ENCODE results near the gene KIAA1217.

The KIAA1217 gene

GRCh38 chr10:24215196-24215595, 6.3 kb downstream of the KIAA1217 start:
- peaks cover 9% of the 10 kb centered on the region for H3K4me1 ChIP-seq (ENCODE audit: insufficient read depth, low read length)
- H3K4me3 ChIP-seq (ENCODE audit: low read depth in 1 of 2, low read length in 2 of 2), result no peak overlapping the region
- no peaks in the 10 kb centered on the region for H4K20me1 ChIP-seq (ENCODE audit: insufficient read depth, low read length)
- no peak overlapping the region for H2AFZ ChIP-seq (ENCODE audit: low read depth, low read length)
- H3K36me3 ChIP-seq (ENCODE audit: insufficient read depth, low read length), result no peaks in the 10 kb centered on the region; the same call in 1 of the 2 replicates
- no peak overlapping the region for H3K4me2 ChIP-seq (ENCODE audit: insufficient read depth, low read length)
- TF ChIP-seq, protein P1, sequence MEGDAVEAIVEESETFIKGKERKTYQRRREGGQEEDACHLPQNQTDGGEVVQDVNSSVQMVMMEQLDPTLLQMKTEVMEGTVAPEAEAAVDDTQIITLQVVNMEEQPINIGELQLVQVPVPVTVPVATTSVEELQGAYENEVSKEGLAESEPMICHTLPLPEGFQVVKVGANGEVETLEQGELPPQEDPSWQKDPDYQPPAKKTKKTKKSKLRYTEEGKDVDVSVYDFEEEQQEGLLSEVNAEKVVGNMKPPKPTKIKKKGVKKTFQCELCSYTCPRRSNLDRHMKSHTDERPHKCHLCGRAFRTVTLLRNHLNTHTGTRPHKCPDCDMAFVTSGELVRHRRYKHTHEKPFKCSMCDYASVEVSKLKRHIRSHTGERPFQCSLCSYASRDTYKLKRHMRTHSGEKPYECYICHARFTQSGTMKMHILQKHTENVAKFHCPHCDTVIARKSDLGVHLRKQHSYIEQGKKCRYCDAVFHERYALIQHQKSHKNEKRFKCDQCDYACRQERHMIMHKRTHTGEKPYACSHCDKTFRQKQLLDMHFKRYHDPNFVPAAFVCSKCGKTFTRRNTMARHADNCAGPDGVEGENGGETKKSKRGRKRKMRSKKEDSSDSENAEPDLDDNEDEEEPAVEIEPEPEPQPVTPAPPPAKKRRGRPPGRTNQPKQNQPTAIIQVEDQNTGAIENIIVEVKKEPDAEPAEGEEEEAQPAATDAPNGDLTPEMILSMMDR (IDR thresholded peaks at IDR 0.05; ENCODE audit: borderline replicate concordance, extremely low read depth, low read length, poor library complexity, severe bottlenecking), result no peak
- no peaks in the 10 kb centered on the region for H3K9me3 ChIP-seq (ENCODE audit: insufficient read depth, low read length, severe bottlenecking)
- peaks cover 4% of the 10 kb centered on the region for H3K79me2 ChIP-seq (ENCODE audit: insufficient read depth, low read length)
- ATAC-seq (ENCODE audit: insufficient read depth, low read depth) (no peak), DNase-seq (no peak)
- no peaks in the 10 kb centered on the region for H3K27me3 ChIP-seq (ENCODE audit: insufficient read depth, low read length, poor library complexity)
- no peak overlapping the region for H3K9ac ChIP-seq (ENCODE audit: low read depth, low read length)
- no peak overlapping the region for H3K27ac ChIP-seq (ENCODE audit: low read length)

DNA sequence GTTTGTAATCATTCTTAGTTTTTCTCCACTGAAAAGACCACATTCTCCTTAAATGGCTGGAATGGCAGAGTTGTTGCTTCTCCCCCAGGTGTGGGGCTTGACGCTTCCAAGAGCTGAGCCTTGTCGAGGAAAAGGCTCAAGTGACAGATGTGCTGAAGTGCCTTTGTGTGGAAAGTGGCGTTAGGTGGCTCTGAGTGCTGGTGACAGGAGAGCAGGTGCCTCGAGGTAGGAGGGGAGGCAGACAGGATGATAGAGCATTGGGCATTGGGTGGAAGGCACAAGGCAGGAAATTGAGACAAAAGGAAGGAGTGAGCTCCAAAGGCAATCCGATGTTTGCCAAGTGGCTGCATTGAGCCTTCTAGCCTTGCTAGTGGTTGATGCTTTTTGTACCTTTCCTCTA, 6.7 kb downstream of the KIAA1217 start:
- Histone ChIP-seq H2AFZ (ENCODE audit: low read depth, low read length) (no peak overlapping the region), H3K4me3 (ENCODE audit: low read depth in 1 of 2, low read length in 2 of 2) (no peak overlapping the region), H3K36me3 (ENCODE audit: insufficient read depth, low read length) (no peaks in the 10 kb centered on the region; the same call in 1 of the 2 replicates), H3K79me2 (ENCODE audit: insufficient read depth, low read length) (peaks cover 2% of the 10 kb centered on the region), H3K9me3 (ENCODE audit: insufficient read depth, low read length, severe bottlenecking) (no peaks in the 10 kb centered on the region), H3K9ac (ENCODE audit: low read depth, low read length) (no peak overlapping the region), H3K27ac (ENCODE audit: low read length) (no peak overlapping the region), H3K4me2 (ENCODE audit: insufficient read depth, low read length) (no peak overlapping the region), H3K4me1 (ENCODE audit: insufficient read depth, low read length) (peaks cover 5% of the 10 kb centered on the region), H4K20me1 (ENCODE audit: insufficient read depth, low read length) (no peaks in the 10 kb centered on the region), H3K27me3 (ENCODE audit: insufficient read depth, low read length, poor library complexity) (no peaks in the 10 kb centered on the region)
- DNase-seq (no peak), ATAC-seq (ENCODE audit: insufficient read depth, low read depth) (no peak)
- TF ChIP-seq, protein P1 (IDR thresholded peaks at IDR 0.05; ENCODE audit: borderline replicate concordance, extremely low read depth, low read length, poor library complexity, severe bottlenecking), result no peak
- no peak for TF ChIP-seq EZH2 (IDR thresholded peaks at IDR 0.05; ENCODE audit: borderline replicate concordance, low read depth, low read length, severe bottlenecking)

DNA sequence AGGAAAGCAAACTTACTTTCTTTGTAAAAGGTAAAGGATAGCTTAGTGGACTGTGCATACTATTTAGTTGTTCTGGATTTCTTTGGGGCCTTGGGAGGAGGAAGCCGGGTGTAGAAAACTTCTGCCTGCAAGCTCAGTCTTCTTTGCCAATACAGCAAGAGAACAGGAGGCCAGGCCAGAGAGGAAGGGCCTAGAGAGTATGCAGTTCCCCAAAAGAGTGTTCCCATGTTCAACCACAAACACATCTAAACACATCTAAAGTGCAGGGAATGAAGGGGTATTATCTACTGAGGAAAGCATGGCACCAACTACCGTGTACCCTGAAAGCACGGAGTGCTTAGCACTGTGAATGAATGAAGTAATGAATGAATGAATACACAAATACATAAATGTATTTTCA, 11.0 kb downstream of the KIAA1217 start:
- 0 out of 2 replicates have a peak, but pooled peaks cover 2% of the 10 kb centered on the region for H3K79me2 ChIP-seq (ENCODE audit: insufficient read depth, low read length)
- no peaks in the 10 kb centered on the region for H3K27me3 ChIP-seq (ENCODE audit: insufficient read depth, low read length, poor library complexity)
- H4K20me1 ChIP-seq (ENCODE audit: insufficient read depth, low read length), result no peaks in the 10 kb centered on the region
- TF ChIP-seq, protein P1 (IDR thresholded peaks at IDR 0.05; ENCODE audit: borderline replicate concordance, extremely low read depth, low read length, poor library complexity, severe bottlenecking), result no peak
- no peak for TF ChIP-seq EZH2 (IDR thresholded peaks at IDR 0.05; ENCODE audit: borderline replicate concordance, low read depth, low read length, severe bottlenecking)
- H3K36me3 ChIP-seq (ENCODE audit: insufficient read depth, low read length), result peaks cover 4% of the 10 kb centered on the region; the same call in 1 of the 2 replicates
- H3K4me2 ChIP-seq (ENCODE audit: insufficient read depth, low read length), result no peak overlapping the region
- DNase-seq (no peak), ATAC-seq (ENCODE audit: insufficient read depth, low read depth) (no peak)
- H2AFZ ChIP-seq (ENCODE audit: low read depth, low read length), result no peak overlapping the region
- no peaks in the 10 kb centered on the region for H3K9me3 ChIP-seq (ENCODE audit: insufficient read depth, low read length, severe bottlenecking)
- no peaks in the 10 kb centered on the region for H3K4me1 ChIP-seq (ENCODE audit: insufficient read depth, low read length)
- H3K27ac ChIP-seq (ENCODE audit: low read length), result no peak overlapping the region
- no peak overlapping the region for H3K9ac ChIP-seq (ENCODE audit: low read depth, low read length)
- no peak overlapping the region for H3K4me3 ChIP-seq (ENCODE audit: low read depth in 1 of 2, low read length in 2 of 2)

DNA sequence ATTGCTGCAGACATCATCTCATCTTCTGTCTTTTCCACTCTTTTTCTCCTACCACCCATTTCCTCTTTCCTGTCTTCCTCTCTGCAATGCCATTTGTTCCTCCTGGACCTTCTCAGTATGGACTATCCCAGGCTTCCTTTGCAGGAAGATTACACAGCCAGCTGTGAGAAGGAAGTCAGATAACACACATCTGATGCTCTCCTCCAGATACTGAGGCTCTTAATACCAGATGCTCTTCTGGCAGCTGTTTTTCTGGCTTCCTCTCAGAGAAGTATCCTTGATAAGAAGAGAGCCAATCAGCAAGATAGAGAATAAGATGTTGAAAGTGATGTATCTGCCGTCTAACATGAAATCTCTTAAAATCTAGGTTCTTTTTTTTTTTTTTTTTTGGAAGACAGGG, 14.4 kb downstream of the KIAA1217 start:
- ATAC-seq (ENCODE audit: insufficient read depth, low read depth) (no peak), DNase-seq (no peak)
- Histone ChIP-seq H3K79me2 (ENCODE audit: insufficient read depth, low read length) (no peaks in the 10 kb centered on the region), H3K9ac (ENCODE audit: low read depth, low read length) (no peak overlapping the region), H4K20me1 (ENCODE audit: insufficient read depth, low read length) (no peaks in the 10 kb centered on the region), H3K4me1 (ENCODE audit: insufficient read depth, low read length) (no peaks in the 10 kb centered on the region), H3K27me3 (ENCODE audit: insufficient read depth, low read length, poor library complexity) (no peaks in the 10 kb centered on the region), H3K36me3 (ENCODE audit: insufficient read depth, low read length) (peaks cover 4% of the 10 kb centered on the region; the same call in 1 of the 2 replicates), H3K9me3 (ENCODE audit: insufficient read depth, low read length, severe bottlenecking) (no peaks in the 10 kb centered on the region), H3K27ac (ENCODE audit: low read length) (no peak overlapping the region), H2AFZ (ENCODE audit: low read depth, low read length) (no peak overlapping the region), H3K4me3 (ENCODE audit: low read depth in 1 of 2, low read length in 2 of 2) (no peak overlapping the region), H3K4me2 (ENCODE audit: insufficient read depth, low read length) (no peak overlapping the region)
- TF ChIP-seq, protein P1 (IDR thresholded peaks at IDR 0.05; ENCODE audit: borderline replicate concordance, extremely low read depth, low read length, poor library complexity, severe bottlenecking), result no peak
- TF ChIP-seq EZH2 (IDR thresholded peaks at IDR 0.05; ENCODE audit: borderline replicate concordance, low read depth, low read length, severe bottlenecking), result no peak
